HEK293 (cell line): Measurements from ENCODE around the gene FES.
A peak's percentile ranks its signal among the peaks of the same experiment; 100 is the strongest.

Experiments used
- CTCF ChIA-PET: fragments of 350-600 bp; formaldehyde crosslinking; extraction: SDS; loops from one replicate; lab custom pipeline; 2021; ENCODE audit warnings: antibody characterized with exemption; lab: Yijun Ruan, JAX
- POLR2A ChIA-PET: fragments of 300-600 bp; formaldehyde crosslinking; extraction: SDS; loops from one replicate; lab custom pipeline; 2020; ENCODE audit warnings: antibody characterized with exemption, inconsistent platforms; lab: Yijun Ruan, JAX
- H3K27ac ChIP-seq: fragments of 200-500 bp; sonication (Bioruptor generic); 2 replicates; pipeline ENCODE4 v1.5.1; 2014; ENCODE audit warnings: low read depth, low read length, control low read depth, inconsistent platforms; ENCODE audit errors: extremely low read depth
- H3K36me3 ChIP-seq, 2 experiments: fragments of 200-500 bp in 1 of 2; sonication (Bioruptor generic) in 1 of 2; 1 replicate in 1 of 2; 2 replicates in 1 of 2; pipeline ENCODE4 v1.5.1; 2014 to 2017; ENCODE audit warnings: inconsistent platforms in 2 of 2, low read length in 2 of 2; ENCODE audit not compliant: control insufficient read depth in 2 of 2, insufficient read depth in 1 of 2
- H3K4me1 ChIP-seq: fragments of 200-500 bp; sonication (Bioruptor generic); 2 replicates; pipeline ENCODE4 v1.5.1; 2014; ENCODE audit warnings: mild to moderate bottlenecking, low read length, inconsistent platforms; ENCODE audit not compliant: control insufficient read depth, insufficient read depth
- H3K4me3 ChIP-seq: 2 replicates; pipeline ENCODE4 v1.5.1; 2011; ENCODE audit warnings: low read depth, mild to moderate bottlenecking, control low read depth, low read length, moderate library complexity
- H3K9me3 ChIP-seq: fragments of 200-500 bp; sonication (Bioruptor generic); 2 replicates; pipeline ENCODE4 v1.5.1; 2014; ENCODE audit warnings: low read depth, low read length, inconsistent platforms; ENCODE audit not compliant: control insufficient read depth, insufficient read depth
- ATF2 ChIP-seq: fragments of 450-650 bp; formaldehyde crosslinking; IDR thresholded peaks from 2 replicates; pipeline ENCODE4 v1.5.1; 2016; ENCODE audit warnings: missing biosample characterization, missing genetic modification characterization, low read depth
- BCL11B ChIP-seq: fragments of 450-650 bp; formaldehyde crosslinking; IDR thresholded peaks from 2 replicates; pipeline ENCODE4 v1.5.1; 2016; ENCODE audit warnings: low read depth, missing biosample characterization, missing genetic modification characterization
- GLIS1 ChIP-seq: fragments of 450-650 bp; formaldehyde crosslinking; IDR thresholded peaks from 2 replicates; pipeline ENCODE4 v1.5.1; 2016; ENCODE audit warnings: missing biosample characterization, missing genetic modification characterization
- KLF17 ChIP-seq: fragments of 450-650 bp; formaldehyde crosslinking; IDR thresholded peaks from 2 replicates; pipeline ENCODE4 v1.5.1; 2016; ENCODE audit warnings: missing biosample characterization, missing genetic modification characterization
- KLF9 ChIP-seq: fragments of 450-650 bp; formaldehyde crosslinking; IDR thresholded peaks from 2 replicates; pipeline ENCODE4 v1.5.1; 2016; ENCODE audit warnings: missing biosample characterization, missing genetic modification characterization, low read depth
- OVOL3 ChIP-seq: fragments of 450-650 bp; formaldehyde crosslinking; IDR thresholded peaks from 2 replicates; pipeline ENCODE4 v1.5.1; 2016; ENCODE audit warnings: missing biosample characterization, missing genetic modification characterization
- TCF7L2 ChIP-seq: IDR thresholded peaks from 2 replicates; pipeline ENCODE4 v1.6.1; 2011; ENCODE audit warnings: low read depth, mild to moderate bottlenecking, inconsistent platforms, low read length, moderate library complexity, borderline replicate concordance
- ZBTB17 ChIP-seq: fragments of 450-650 bp; formaldehyde crosslinking; IDR thresholded peaks from 2 replicates; pipeline ENCODE4 v1.5.1; 2016; ENCODE audit warnings: missing biosample characterization, missing genetic modification characterization
- ZBTB20 ChIP-seq: fragments of 450-650 bp; formaldehyde crosslinking; IDR thresholded peaks from 2 replicates; pipeline ENCODE4 v1.5.1; 2016; ENCODE audit warnings: missing biosample characterization, missing genetic modification characterization
- ZBTB6 ChIP-seq: fragments of 450-650 bp; formaldehyde crosslinking; IDR thresholded peaks from 2 replicates; pipeline ENCODE4 v1.5.1; 2017; ENCODE audit warnings: missing biosample characterization, missing genetic modification characterization
- ZFHX2 ChIP-seq: fragments of 450-650 bp; formaldehyde crosslinking; conservative IDR thresholded peaks from 2 replicates; pipeline ENCODE4 v1.5.1; 2016; ENCODE audit warnings: missing biosample characterization, missing genetic modification characterization
- ZIC2 ChIP-seq: fragments of 450-650 bp; formaldehyde crosslinking; IDR thresholded peaks from 2 replicates; pipeline ENCODE4 v1.5.1; 2016; ENCODE audit warnings: missing biosample characterization, missing genetic modification characterization
- ZNF133 ChIP-seq: fragments of 450-650 bp; formaldehyde crosslinking; IDR thresholded peaks from 2 replicates; pipeline ENCODE4 v1.5.1; 2016; ENCODE audit warnings: missing biosample characterization, missing genetic modification characterization
- ZNF18 ChIP-seq: fragments of 450-650 bp; formaldehyde crosslinking; IDR thresholded peaks from 2 replicates; pipeline ENCODE4 v1.5.1; 2016; ENCODE audit warnings: missing biosample characterization, missing genetic modification characterization
- ZNF2 ChIP-seq: fragments of 450-650 bp; formaldehyde crosslinking; IDR thresholded peaks from 2 replicates; pipeline ENCODE4 v1.5.1; 2016; ENCODE audit warnings: missing biosample characterization, missing genetic modification characterization
- ZNF239 ChIP-seq: fragments of 450-650 bp; formaldehyde crosslinking; IDR thresholded peaks from 2 replicates; pipeline ENCODE4 v1.5.1; 2016; ENCODE audit warnings: missing biosample characterization, missing genetic modification characterization
- ZNF354C ChIP-seq: fragments of 450-650 bp; formaldehyde crosslinking; IDR thresholded peaks from 2 replicates; pipeline ENCODE4 v1.5.1; 2016; ENCODE audit warnings: missing biosample characterization, missing genetic modification characterization, low read depth, borderline replicate concordance
- ZNF37A ChIP-seq: fragments of 450-650 bp; IDR thresholded peaks from 2 replicates; pipeline ENCODE4 v1.5.1; 2018; ENCODE audit warnings: missing biosample characterization, missing genetic modification characterization
- ZNF423 ChIP-seq: fragments of 450-650 bp; formaldehyde crosslinking; IDR thresholded peaks from 2 replicates; pipeline ENCODE4 v1.5.1; 2016; ENCODE audit warnings: missing biosample characterization, missing genetic modification characterization
- ZNF449 ChIP-seq: fragments of 450-650 bp; formaldehyde crosslinking; IDR thresholded peaks from 2 replicates; pipeline ENCODE4 v1.5.1; 2017; ENCODE audit warnings: missing biosample characterization, mild to moderate bottlenecking, missing genetic modification characterization, moderate library complexity
- ZNF513 ChIP-seq: fragments of 450-650 bp; IDR thresholded peaks from 2 replicates; pipeline ENCODE4 v1.5.1; 2018; ENCODE audit warnings: missing biosample characterization, missing genetic modification characterization
- ZNF571 ChIP-seq: fragments of 450-650 bp; formaldehyde crosslinking; IDR thresholded peaks from 2 replicates; pipeline ENCODE4 v1.5.0; 2017; ENCODE audit warnings: missing biosample characterization, missing genetic modification characterization
- ZNF701 ChIP-seq: fragments of 450-650 bp; formaldehyde crosslinking; IDR thresholded peaks from 2 replicates; pipeline ENCODE4 v1.5.1; 2016; ENCODE audit warnings: missing biosample characterization, missing genetic modification characterization

FES gene

GRCh38 chr15:90872486-90873184 lies 11.7 kb upstream of the FES start (continued):
- TF ChIP-seq ZNF18 (tag by site-specific recombination) (no peak), KLF17 (tag by site-specific recombination) (no peak)

GRCh38 chr15:90873488-90873997 lies 10.8 kb upstream of the FES start:
- ChIA-PET CTCF (interaction anchor here (0.5 to 4.1 kb wide), 4 partner anchors 9 to 226 kb away, joined by 3 to 23 read pairs (median 6); partner anchors contain the start of gene UNC45A), POLR2A (interaction anchor here (0.6 to 1.9 kb wide), 4 partner anchors 17 to 640 kb away, joined by 3 to 7 read pairs (median 4); partner anchors contain the start of gene BLM)
- Histone ChIP-seq H3K27ac (peak overlapping the region; percentile 96), H3K4me1 (peaks cover 39% of the 10 kb centered on the region), H3K4me3 (no peak overlapping the region), H3K9me3 (no peaks in the 10 kb centered on the region), H3K36me3 (peaks cover 8 to 36% of the 10 kb centered on the region in 2 experiments)
- TF ChIP-seq ZNF449 = no peak
- no peak for TF ChIP-seq ZBTB20 (tag by site-specific recombination)
- no peak for TF ChIP-seq ZNF239
- no peak for TF ChIP-seq ZNF354C (tag by site-specific recombination)
- no peak for TF ChIP-seq ZNF701 (tag by site-specific recombination)
- TF ChIP-seq ZNF133 (tag by site-specific recombination) = no peak

GRCh38 chr15:90873998-90874605 lies 10.2 kb upstream of the FES start:
- Histone ChIP-seq H3K36me3 (peaks cover 11 to 42% of the 10 kb centered on the region in 2 experiments), H3K4me1 (peaks cover 33% of the 10 kb centered on the region), H3K9me3 (no peaks in the 10 kb centered on the region), H3K4me3 (no peak overlapping the region; the same call in 1 of the 2 replicates), H3K27ac (peak overlapping the region; percentile 96)
- POLR2A ChIA-PET = interaction anchor here (0.6 to 1.9 kb wide), 4 partner anchors 38 to 641 kb away, joined by 3 to 8 read pairs (median 6); partner anchors contain the start of gene BLM
- CTCF ChIA-PET = interaction anchor here (0.5 to 4.1 kb wide), 4 partner anchors 8 to 226 kb away, joined by 3 to 23 read pairs (median 6); partner anchors contain the start of gene UNC45A
- TF ChIP-seq ZNF571 (tag by site-specific recombination) (no peak), ZNF37A (tag by site-specific recombination) (no peak), BCL11B (no peak), ZNF513 (tag by site-specific recombination) (no peak), ZNF423 (tag by site-specific recombination) (0 out of 2 replicates have a peak, but pooled peaks have one; percentile 14), TCF7L2 (no peak), ZBTB17 (tag by site-specific recombination) (peak; percentile 79), ZBTB20 (tag by site-specific recombination) (peak; percentile 90; the same call in 1 of the 2 replicates), ATF2 (tag by site-specific recombination) (no peak), ZIC2 (peak; percentile 52; the same call in 1 of the 2 replicates), OVOL3 (tag by site-specific recombination) (no peak), GLIS1 (tag by site-specific recombination) (peak; percentile 98), ZNF2 (tag by site-specific recombination) (no peak), KLF9 (peak; percentile 51; the same call in 1 of the 2 replicates), ZBTB6 (no peak), ZFHX2 (peak; percentile 78)
